SK-N-SH treated with all-trans-retinoic acid at 6 μM for 48 hours (cell line): Measurements from ENCODE around the gene COPS9.

Source experiments
- ATAC-seq: fragments of 200-7000 bp; cut with Tn5 transposase; 3 replicates; pipeline ENCODE4 v1.9.1; 2020; ENCODE audit warnings: mild to moderate bottlenecking, moderate library complexity
- BACH2 ChIP-seq: fragments of 250-450 bp; sonication (Bioruptor Pico); IDR thresholded peaks from 2 replicates; pipeline ENCODE4 v1.9.0; 2021; ENCODE audit warnings: mild to moderate bottlenecking, borderline replicate concordance
- CREB5 ChIP-seq: fragments of 250-450 bp; sonication (Bioruptor Pico); IDR thresholded peaks from 2 replicates; pipeline ENCODE4 v1.5.1; 2020; ENCODE audit warnings: low read depth, mild to moderate bottlenecking, moderate library complexity
- CSDC2 ChIP-seq: fragments of 250-450 bp; sonication (Bioruptor Pico); IDR thresholded peaks from 2 replicates; pipeline ENCODE4 v1.5.0; 2020; ENCODE audit warnings: mild to moderate bottlenecking, moderate library complexity
- CSRNP3 ChIP-seq: fragments of 250-450 bp; sonication (Bioruptor Pico); IDR thresholded peaks from 2 replicates; pipeline ENCODE4 v1.5.1; 2021; ENCODE audit warnings: mild to moderate bottlenecking, moderate library complexity
- GLIS3 ChIP-seq: fragments of 250-450 bp; sonication (Bioruptor Pico); IDR thresholded peaks from 2 replicates; pipeline ENCODE4 v1.5.0; 2020; ENCODE audit warnings: mild to moderate bottlenecking, moderate library complexity
- ISL1 ChIP-seq: fragments of 250-450 bp; sonication (Bioruptor Pico); IDR thresholded peaks from 2 replicates; pipeline ENCODE4 v2.1.2; 2022; ENCODE audit warnings: mild to moderate bottlenecking, moderate library complexity
- OSR1 ChIP-seq: fragments of 250-450 bp; sonication (Bioruptor Pico); IDR thresholded peaks from 2 replicates; pipeline ENCODE4 v1.8.0; 2022; ENCODE audit warnings: moderate library complexity, mild to moderate bottlenecking, inconsistent platforms
- PATZ1 ChIP-seq: fragments of 250-450 bp; sonication (Bioruptor Pico); IDR thresholded peaks from 2 replicates; pipeline ENCODE4 v1.8.0; 2020; ENCODE audit warnings: mild to moderate bottlenecking, moderate library complexity, borderline replicate concordance
- POU6F1 ChIP-seq: fragments of 250-450 bp; sonication (Bioruptor Pico); IDR thresholded peaks from 2 replicates; pipeline ENCODE4 v1.8.0; 2021; ENCODE audit warnings: low read depth, mild to moderate bottlenecking, moderate library complexity, borderline replicate concordance
- PPARA ChIP-seq: fragments of 250-450 bp; sonication (Bioruptor Pico); IDR thresholded peaks from 2 replicates; pipeline ENCODE4 v1.5.0; 2020; ENCODE audit warnings: mild to moderate bottlenecking, borderline replicate concordance
- RARB ChIP-seq: fragments of 250-450 bp; sonication (Bioruptor Pico); IDR thresholded peaks from 2 replicates; pipeline ENCODE4 v1.8.0; 2021; ENCODE audit warnings: mild to moderate bottlenecking, moderate library complexity
- SNAI2 ChIP-seq: fragments of 250-450 bp; sonication (Bioruptor Pico); IDR thresholded peaks from 2 replicates; pipeline ENCODE4 v1.5.0; 2020; ENCODE audit warnings: mild to moderate bottlenecking, moderate library complexity
- TCF4 ChIP-seq: fragments of 250-450 bp; sonication (Bioruptor Pico); IDR thresholded peaks from 2 replicates; pipeline ENCODE4 v1.8.0; 2021; ENCODE audit warnings: mild to moderate bottlenecking, moderate library complexity, borderline replicate concordance
- TOX ChIP-seq: fragments of 250-450 bp; sonication (Bioruptor Pico); IDR thresholded peaks from 2 replicates; pipeline ENCODE4 v1.8.0; 2021; ENCODE audit warnings: mild to moderate bottlenecking, moderate library complexity, borderline replicate concordance
- TSHZ2 ChIP-seq: fragments of 250-450 bp; sonication (Bioruptor Pico); IDR thresholded peaks from 2 replicates; pipeline ENCODE4 v1.5.0; 2020; ENCODE audit warnings: mild to moderate bottlenecking, moderate library complexity
- ZC3H10 ChIP-seq: fragments of 250-450 bp; sonication (Bioruptor Pico); IDR thresholded peaks from 2 replicates; pipeline ENCODE4 v1.5.1; 2021; ENCODE audit warnings: mild to moderate bottlenecking, moderate library complexity
- ZFP3 ChIP-seq: fragments of 250-450 bp; sonication (Bioruptor Pico); IDR thresholded peaks from 2 replicates; pipeline ENCODE4 v1.5.0; 2020; ENCODE audit warnings: mild to moderate bottlenecking, moderate library complexity
- ZFP30 ChIP-seq: fragments of 450-650 bp; formaldehyde crosslinking; IDR thresholded peaks from 2 replicates; pipeline ENCODE4 v1.5.0; 2022; ENCODE audit warnings: mild to moderate bottlenecking, moderate library complexity
- ZNF565 ChIP-seq: fragments of 450-650 bp; formaldehyde crosslinking; conservative IDR thresholded peaks from 2 replicates; pipeline ENCODE4 v1.5.0; 2020; ENCODE audit warnings: low read depth, mild to moderate bottlenecking, moderate library complexity
- ZNF70 ChIP-seq: fragments of 450-650 bp; formaldehyde crosslinking; IDR thresholded peaks from 2 replicates; pipeline ENCODE4 v1.5.0; 2020; ENCODE audit warnings: mild to moderate bottlenecking, moderate library complexity
- ZNF8 ChIP-seq: fragments of 450-650 bp; formaldehyde crosslinking; IDR thresholded peaks from 2 replicates; pipeline ENCODE4 v1.5.0; 2020; ENCODE audit warnings: mild to moderate bottlenecking, moderate library complexity

COPS9 gene

GRCh38 chr2:240142859-240143258 is 6.8 kb upstream of the COPS9 start:
- no peak for TF ChIP-seq CSDC2 (CRISPR knock-in tag)
- no peak for TF ChIP-seq RARB (CRISPR knock-in tag)
- no peak for TF ChIP-seq POU6F1
- no peak for TF ChIP-seq PATZ1 (CRISPR knock-in tag)
- TF ChIP-seq CSRNP3, result no peak
- TF ChIP-seq TCF4, result no peak
- no peak for TF ChIP-seq BACH2 (CRISPR knock-in tag)
- TF ChIP-seq ZNF70 (CRISPR knock-in tag), result no peak
- no peak for TF ChIP-seq TSHZ2 (CRISPR knock-in tag)
- TF ChIP-seq ISL1 (CRISPR knock-in tag), result no peak
- TF ChIP-seq TOX (CRISPR knock-in tag), result no peak
- TF ChIP-seq ZC3H10 (CRISPR knock-in tag), result no peak
- TF ChIP-seq ZFP3, result no peak
- TF ChIP-seq ZNF565 (CRISPR knock-in tag), result no peak
- no peak for TF ChIP-seq ZNF8
- TF ChIP-seq ZFP30, result no peak
- no peak for TF ChIP-seq PPARA (CRISPR knock-in tag)
- ATAC-seq, result no peak

GRCh38 chr2:240142256-240142775 is 6.2 kb upstream of the COPS9 start:
- TF ChIP-seq TCF4 (no peak), GLIS3 (no peak), TOX (CRISPR knock-in tag) (no peak), ZFP3 (no peak), BACH2 (CRISPR knock-in tag) (no peak), RARB (CRISPR knock-in tag) (no peak), CREB5 (CRISPR knock-in tag) (no peak), ZNF70 (CRISPR knock-in tag) (no peak), ZFP30 (no peak), ZNF565 (CRISPR knock-in tag) (no peak), ZC3H10 (CRISPR knock-in tag) (no peak), OSR1 (CRISPR knock-in tag) (no peak), CSDC2 (CRISPR knock-in tag) (no peak), SNAI2 (CRISPR knock-in tag) (no peak)
- no peak for ATAC-seq

GRCh38 chr2:240141736-240142135 is 5.6 kb upstream of the COPS9 start:
- no peak for TF ChIP-seq TCF4
- TF ChIP-seq ISL1 (CRISPR knock-in tag), result no peak
- no peak for TF ChIP-seq ZNF70 (CRISPR knock-in tag)
- no peak for TF ChIP-seq GLIS3
- ATAC-seq, result no peak
